CD8-positive, alpha-beta memory T cell (primary cell): Measurements from ENCODE around the gene CALML5. TPM values are rescaled to one million over a fixed set of nuclear protein-coding genes. Genes with fewer than 3 reads are reported as not detected.
A peak's percentile ranks its signal among the peaks of the same experiment; 100 is the strongest.

Experiments used
- CTCF ChIA-PET: fragments of 350-600 bp; sonication (Branson Sonifier 250); formaldehyde crosslinking; loops from one replicate; lab custom pipeline; 2021; ENCODE audit warnings: antibody characterized with exemption; lab: Charles Lee
- POLR2A ChIA-PET: fragments of 350-600 bp; sonication (Branson Sonifier 250); formaldehyde crosslinking; loops from one replicate; lab custom pipeline; 2021; ENCODE audit warnings: antibody characterized with exemption; lab: Charles Lee
- DNase-seq, 5 donors: peaks; one replicate each; pipeline versions ENCODE4 v3.0.0 to v3.0.0-alpha.2; 2020 to 2022; ENCODE audit warnings: mixed read lengths in 1 of 5
- H3K27ac ChIP-seq: one replicate; pipeline ENCODE4 v1.7.0; 2013; ENCODE audit warnings: low read depth, mild to moderate bottlenecking, low read length, moderate library complexity
- H3K27me3 ChIP-seq: 2 replicates; pipeline ENCODE4 v1.7.0; 2013; ENCODE audit warnings: low read length, mild to moderate bottlenecking; ENCODE audit not compliant: insufficient read depth, poor library complexity, severe bottlenecking
- H3K36me3 ChIP-seq: 2 replicates; pipeline ENCODE4 v1.7.0; 2013; ENCODE audit warnings: mild to moderate bottlenecking, low read length, moderate library complexity; ENCODE audit not compliant: insufficient read depth
- H3K4me1 ChIP-seq: 2 replicates; pipeline ENCODE4 v1.7.0; 2013; ENCODE audit warnings: mild to moderate bottlenecking, low read length, moderate library complexity; ENCODE audit not compliant: insufficient read depth
- H3K4me3 ChIP-seq: 2 replicates; pipeline ENCODE4 v1.7.0; 2013; ENCODE audit warnings: mild to moderate bottlenecking, low read length
- H3K9me3 ChIP-seq: 2 replicates; pipeline ENCODE4 v1.7.0; 2013; ENCODE audit warnings: mild to moderate bottlenecking, low read length
- H3K27ac Mint-ChIP-seq, 8 donors: one replicate each; pipeline ENCODE4 v1.8.0; 2020 to 2021; ENCODE audit warnings: mixed read lengths in 8 of 8, mild to moderate bottlenecking in 6 of 8, inconsistent platforms in 3 of 8, moderate library complexity in 3 of 8
- H3K27me3 Mint-ChIP-seq, 2 donors: one replicate each; pipeline ENCODE4 v1.8.0; 2020 to 2021; ENCODE audit warnings: mixed read lengths in 2 of 2, mild to moderate bottlenecking in 1 of 2, moderate library complexity in 1 of 2
- H3K36me3 Mint-ChIP-seq, 3 donors: one replicate each; pipeline ENCODE4 v1.8.0; 2020 to 2021; ENCODE audit warnings: mixed read lengths in 3 of 3, inconsistent platforms in 1 of 3, mild to moderate bottlenecking in 1 of 3
- H3K4me1 Mint-ChIP-seq, 3 donors: one replicate each; pipeline ENCODE4 v1.8.0; 2020 to 2021; ENCODE audit warnings: mixed read lengths in 3 of 3, inconsistent platforms in 1 of 3, mild to moderate bottlenecking in 1 of 3
- H3K4me3 Mint-ChIP-seq, 7 donors: one replicate each; pipeline ENCODE4 v1.8.0; 2020 to 2021; ENCODE audit warnings: mixed read lengths in 7 of 7, mild to moderate bottlenecking in 6 of 7, moderate library complexity in 4 of 7, inconsistent platforms in 2 of 7
- H3K9me3 Mint-ChIP-seq, 5 donors: one replicate each; pipeline ENCODE4 v1.8.0; 2020 to 2022; ENCODE audit warnings: mixed read lengths in 5 of 5, mild to moderate bottlenecking in 3 of 5, moderate library complexity in 2 of 5, inconsistent platforms in 1 of 5
- polyA plus RNA-seq: library from polyadenylated mRNA; unstranded; fragments of 300-500 nt; fragmentation: Illumina TruSeq; gene quantifications from one replicate; pipeline ENCODE4 v1.2.3, GENCODE V29; 2021
- total RNA-seq, 2 experiments: library from RNA; stranded (reverse); gene quantifications; one replicate each; pipeline ENCODE4 v1.2.3, GENCODE V29; 2021

CALML5 gene
- total and polyA plus RNA-seq, 3 experiments from 2014 or later, result not detected

GRCh38 chr10:5514226-5514850 lies 15.0 kb upstream of the CALML5 start:
- no peaks in the 10 kb centered on the region for H3K36me3 Mint-ChIP-seq
- no peak overlapping the region for H3K27ac Mint-ChIP-seq
- Histone ChIP-seq H3K36me3 (no peaks in the 10 kb centered on the region), H3K27me3 (no peaks in the 10 kb centered on the region), H3K4me1 (peaks cover 4% of the 10 kb centered on the region), H3K27ac (no peak overlapping the region), H3K4me3 (no peak overlapping the region), H3K9me3 (no peaks in the 10 kb centered on the region)
- peaks cover 0 to 5% (median 4%) of the 10 kb centered on the region in 3 donors for H3K4me1 Mint-ChIP-seq
- ChIA-PET POLR2A (no interaction called here), CTCF (no interaction called here)
- DNase-seq, result no peak
- no peak overlapping the region for H3K4me3 Mint-ChIP-seq
- H3K27me3 Mint-ChIP-seq, result peaks cover 5 to 9% of the 10 kb centered on the region in 2 donors
- H3K9me3 Mint-ChIP-seq, result peaks cover 0 to 4% (median 0%) of the 10 kb centered on the region in 5 donors

GRCh38 chr10:5512881-5513612 lies 13.7 kb upstream of the CALML5 start:
- H3K9me3 ChIP-seq, result no peaks in the 10 kb centered on the region

GRCh38 chr10:5512331-5512730 lies 13.0 kb upstream of the CALML5 start:
- no peak overlapping the region for H3K27ac ChIP-seq
- H3K27ac Mint-ChIP-seq, result no peak overlapping the region
- no peak overlapping the region for H3K4me3 Mint-ChIP-seq
- no peaks in the 10 kb centered on the region for H3K9me3 ChIP-seq
- H3K36me3 Mint-ChIP-seq, result no peaks in the 10 kb centered on the region
- DNase-seq, result peak in 1 of 5 donors; percentile 29
- POLR2A ChIA-PET, result no interaction called here
- peaks cover 11 to 13% of the 10 kb centered on the region in 2 donors for H3K27me3 Mint-ChIP-seq
- CTCF ChIA-PET, result no interaction called here
- peaks cover 0 to 2% (median 0%) of the 10 kb centered on the region in 5 donors for H3K9me3 Mint-ChIP-seq
- peaks cover 0 to 5% (median 4%) of the 10 kb centered on the region in 3 donors for H3K4me1 Mint-ChIP-seq
- H3K36me3 ChIP-seq, result no peaks in the 10 kb centered on the region
- H3K4me3 ChIP-seq, result no peak overlapping the region
- H3K4me1 ChIP-seq, result peaks cover 4% of the 10 kb centered on the region
- H3K27me3 ChIP-seq, result no peaks in the 10 kb centered on the region

More at GRCh38 chr10:5512881-5513612, 13.7 kb upstream of the CALML5 start:
- H3K36me3 ChIP-seq, result no peaks in the 10 kb centered on the region
- H3K27ac ChIP-seq, result no peak overlapping the region
- peak in 1 of 5 donors; percentile 11 for DNase-seq
- CTCF ChIA-PET, result no interaction called here
- H3K4me3 ChIP-seq, result no peak overlapping the region
- H3K27ac Mint-ChIP-seq, result no peak overlapping the region
- peaks cover 11 to 13% of the 10 kb centered on the region in 2 donors for H3K27me3 Mint-ChIP-seq
- H3K9me3 Mint-ChIP-seq, result peaks cover 0 to 2% (median 0%) of the 10 kb centered on the region in 5 donors
- POLR2A ChIA-PET, result no interaction called here
- H3K27me3 ChIP-seq, result no peaks in the 10 kb centered on the region
- peaks cover 4% of the 10 kb centered on the region for H3K4me1 ChIP-seq
- no peak overlapping the region for H3K4me3 Mint-ChIP-seq
- H3K4me1 Mint-ChIP-seq, result peaks cover 0 to 5% (median 4%) of the 10 kb centered on the region in 3 donors
- H3K36me3 Mint-ChIP-seq, result no peaks in the 10 kb centered on the region

GRCh38 chr10:5511885-5512280 lies 12.5 kb upstream of the CALML5 start:
- Histone ChIP-seq H3K4me3 (no peak overlapping the region), H3K4me1 (peaks cover 4% of the 10 kb centered on the region), H3K27ac (no peak overlapping the region), H3K9me3 (no peaks in the 10 kb centered on the region), H3K36me3 (no peaks in the 10 kb centered on the region), H3K27me3 (no peaks in the 10 kb centered on the region)
- Mint-ChIP-seq H3K9me3 (peaks cover 0 to 2% (median 0%) of the 10 kb centered on the region in 5 donors), H3K4me3 (no peak overlapping the region), H3K27me3 (peaks cover 11 to 13% of the 10 kb centered on the region in 2 donors), H3K36me3 (no peaks in the 10 kb centered on the region), H3K27ac (no peak overlapping the region), H3K4me1 (peaks cover 0 to 5% (median 4%) of the 10 kb centered on the region in 3 donors)
- POLR2A ChIA-PET, result no interaction called here
- CTCF ChIA-PET, result no interaction called here
- peak in 1 of 5 donors; percentile 26 for DNase-seq

DNA sequence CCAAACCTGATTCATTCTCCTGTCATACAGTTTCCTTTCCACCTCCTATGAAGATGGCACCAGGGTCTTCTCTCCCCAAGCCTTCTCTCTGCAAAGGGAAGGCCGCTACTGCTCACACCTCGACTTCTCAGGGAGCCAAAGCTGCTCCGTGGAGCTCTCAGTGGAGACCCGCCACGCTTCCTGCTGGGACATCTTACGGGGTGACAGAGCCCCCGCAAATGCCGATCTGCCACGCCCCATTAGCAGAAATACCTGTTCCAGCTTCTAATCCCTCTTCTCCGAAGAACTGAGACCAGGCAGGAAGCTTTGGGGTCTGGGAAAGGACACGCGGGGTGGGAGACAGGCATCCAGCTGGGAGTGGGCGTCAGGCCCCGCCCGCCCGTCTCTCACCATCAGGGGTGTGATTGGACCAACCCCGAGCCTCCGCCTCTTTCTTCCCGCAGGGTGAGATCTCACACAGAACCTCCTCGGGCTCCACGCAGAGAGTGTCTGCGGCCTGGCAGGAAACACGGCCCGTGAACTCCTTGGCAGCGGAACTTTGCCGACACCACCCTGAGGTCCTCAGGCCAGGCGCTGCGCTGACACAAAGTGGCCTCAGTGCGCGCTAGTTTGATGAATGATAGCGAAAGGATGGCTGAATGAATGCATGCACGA lies 12.0 kb upstream of the CALML5 start:
- H3K36me3 ChIP-seq, result no peaks in the 10 kb centered on the region
- H3K36me3 Mint-ChIP-seq, result no peaks in the 10 kb centered on the region
- peaks cover 0 to 5% (median 4%) of the 10 kb centered on the region in 3 donors for H3K4me1 Mint-ChIP-seq
- H3K27ac ChIP-seq, result no peak overlapping the region
- CTCF ChIA-PET, result no interaction called here
- POLR2A ChIA-PET, result no interaction called here
- H3K27ac Mint-ChIP-seq, result no peak overlapping the region
- peaks cover 0 to 2% (median 0%) of the 10 kb centered on the region in 5 donors for H3K9me3 Mint-ChIP-seq
- no peaks in the 10 kb centered on the region for H3K9me3 ChIP-seq
- H3K27me3 Mint-ChIP-seq, result peaks cover 11 to 17% of the 10 kb centered on the region in 2 donors
- DNase-seq, result peak in 1 of 5 donors; percentile 8
- no peaks in the 10 kb centered on the region for H3K27me3 ChIP-seq
- no peak overlapping the region for H3K4me3 ChIP-seq
- H3K4me1 ChIP-seq, result peaks cover 4% of the 10 kb centered on the region
- H3K4me3 Mint-ChIP-seq, result no peak overlapping the region

GRCh38 chr10:5510281-5511072 lies 11.1 kb upstream of the CALML5 start:
- ChIA-PET CTCF (no interaction called here), POLR2A (no interaction called here)
- Histone ChIP-seq H3K9me3 (no peaks in the 10 kb centered on the region), H3K27me3 (no peaks in the 10 kb centered on the region), H3K4me1 (peaks cover 4% of the 10 kb centered on the region), H3K36me3 (no peaks in the 10 kb centered on the region), H3K27ac (no peak overlapping the region), H3K4me3 (no peak overlapping the region)
- H3K27ac Mint-ChIP-seq, result no peak overlapping the region
- no peaks in the 10 kb centered on the region for H3K36me3 Mint-ChIP-seq
- H3K4me3 Mint-ChIP-seq, result no peak overlapping the region
- peaks cover 11 to 18% of the 10 kb centered on the region in 2 donors for H3K27me3 Mint-ChIP-seq
- H3K4me1 Mint-ChIP-seq, result peaks cover 0 to 5% (median 4%) of the 10 kb centered on the region in 3 donors
- DNase-seq, result peak in 1 of 5 donors; percentile 15
- H3K9me3 Mint-ChIP-seq, result peaks cover 0 to 2% (median 0%) of the 10 kb centered on the region in 5 donors

GRCh38 chr10:5509691-5510090 lies 10.3 kb upstream of the CALML5 start:
- Mint-ChIP-seq H3K27me3 (peaks cover 8 to 19% of the 10 kb centered on the region in 2 donors), H3K4me1 (peaks cover 0 to 5% (median 4%) of the 10 kb centered on the region in 3 donors), H3K9me3 (no peaks in the 10 kb centered on the region), H3K36me3 (no peaks in the 10 kb centered on the region), H3K4me3 (no peak overlapping the region), H3K27ac (no peak overlapping the region)
- Histone ChIP-seq H3K4me1 (peaks cover 4% of the 10 kb centered on the region), H3K27me3 (no peaks in the 10 kb centered on the region), H3K36me3 (no peaks in the 10 kb centered on the region), H3K4me3 (no peak overlapping the region), H3K27ac (no peak overlapping the region), H3K9me3 (no peaks in the 10 kb centered on the region)
- ChIA-PET CTCF (no interaction called here), POLR2A (no interaction called here)
- no peak for DNase-seq
